ENCODE results near the gene ENDOD1.

The ENDOD1 gene

GRCh38 chr11:95145430-95146060 is 55.9 kb downstream of the ENDOD1 start:
- FAIRE-seq = no peak

- FAIRE-seq = no peak
These were observed 57.8 kb downstream of the ENDOD1 start for GRCh38 chr11:95147364-95147905.

- FAIRE-seq = no peak
These were observed 58.8 kb downstream of the ENDOD1 start for GRCh38 chr11:95148406-95148805.

GRCh38 chr11:95148938-95149337 is 59.3 kb downstream of the ENDOD1 start:
- FAIRE-seq = no peak

- no peak for FAIRE-seq
These were observed 60.2 kb downstream of the ENDOD1 start for GRCh38 chr11:95149651-95150364.

GRCh38 chr11:95150956-95151684 is 61.5 kb downstream of the ENDOD1 start:
- no peak for FAIRE-seq

DNA sequence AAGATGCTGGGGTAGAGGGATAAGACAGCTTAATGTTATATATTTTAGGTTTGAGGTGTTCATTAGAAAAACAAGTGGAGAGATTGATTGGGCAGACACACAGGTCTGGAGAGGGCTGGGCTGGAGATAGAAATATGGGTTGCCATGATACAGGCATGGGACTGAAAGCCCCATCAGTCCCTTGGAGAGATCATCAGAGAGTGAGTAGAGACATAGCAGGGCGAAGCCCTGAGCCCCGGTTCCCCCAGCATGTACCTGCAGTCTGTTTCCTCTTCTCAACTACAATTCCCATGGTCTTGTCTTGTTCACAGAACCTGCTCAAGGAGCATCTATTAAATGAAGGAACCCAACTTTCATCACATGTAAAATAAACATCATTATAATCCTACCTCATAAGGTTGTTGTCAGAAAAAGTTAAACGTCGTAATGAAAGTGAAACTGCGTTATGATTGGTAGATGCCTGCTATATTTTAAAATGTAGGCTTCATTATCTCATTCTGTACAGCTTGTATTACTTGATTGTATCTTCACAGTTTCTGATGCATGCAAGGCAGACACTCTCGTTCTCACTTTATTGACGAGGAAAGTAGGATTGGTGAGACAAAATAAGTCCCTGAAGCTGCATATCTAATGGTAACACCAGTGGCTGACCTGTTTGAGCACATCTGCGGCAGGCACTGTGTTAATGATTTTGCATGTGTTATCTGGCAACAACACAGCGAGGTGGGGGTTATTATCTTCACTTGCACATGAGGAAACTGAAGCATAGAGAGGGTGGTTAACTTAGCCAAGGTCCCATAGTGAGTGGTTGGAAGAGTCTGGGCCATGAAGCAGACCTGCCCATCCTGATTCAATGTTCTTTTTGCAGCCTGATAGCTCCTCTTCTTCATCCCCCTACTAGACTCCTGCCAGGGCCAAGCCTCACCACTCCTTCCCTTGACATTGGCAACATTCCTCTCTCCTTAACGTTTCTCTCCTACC is 63.5 kb downstream of the ENDOD1 start:
- FAIRE-seq = no peak

DNA sequence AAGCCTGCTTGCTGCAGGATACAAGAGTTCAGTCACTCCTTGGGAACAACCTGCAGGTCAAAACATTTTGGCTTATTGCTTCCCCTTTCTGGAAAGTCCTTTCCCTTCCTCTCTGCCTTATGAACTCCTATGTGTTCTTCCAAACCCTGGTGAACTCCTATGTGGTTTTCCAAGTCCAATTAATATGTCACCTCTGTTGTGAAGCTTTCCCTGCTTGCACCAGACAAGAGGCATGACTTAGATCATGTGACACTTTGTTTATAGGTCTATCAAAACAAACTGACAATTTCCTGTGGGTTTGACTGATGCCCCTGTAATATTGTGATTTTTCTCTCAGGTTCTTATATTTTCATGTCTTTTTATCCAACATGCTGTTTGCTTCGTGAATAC is 64.2 kb downstream of the ENDOD1 start:
- no peak for FAIRE-seq

GRCh38 chr11:95154514-95154913 is 64.9 kb downstream of the ENDOD1 start:
- no peak for FAIRE-seq

GRCh38 chr11:95155385-95155784 is 65.7 kb downstream of the ENDOD1 start:
- FAIRE-seq = no peak

- FAIRE-seq = no peak
These were observed 66.6 kb downstream of the ENDOD1 start for GRCh38 chr11:95156133-95156721.

- FAIRE-seq = no peak
These were observed 67.4 kb downstream of the ENDOD1 start for GRCh38 chr11:95156916-95157541.

DNA sequence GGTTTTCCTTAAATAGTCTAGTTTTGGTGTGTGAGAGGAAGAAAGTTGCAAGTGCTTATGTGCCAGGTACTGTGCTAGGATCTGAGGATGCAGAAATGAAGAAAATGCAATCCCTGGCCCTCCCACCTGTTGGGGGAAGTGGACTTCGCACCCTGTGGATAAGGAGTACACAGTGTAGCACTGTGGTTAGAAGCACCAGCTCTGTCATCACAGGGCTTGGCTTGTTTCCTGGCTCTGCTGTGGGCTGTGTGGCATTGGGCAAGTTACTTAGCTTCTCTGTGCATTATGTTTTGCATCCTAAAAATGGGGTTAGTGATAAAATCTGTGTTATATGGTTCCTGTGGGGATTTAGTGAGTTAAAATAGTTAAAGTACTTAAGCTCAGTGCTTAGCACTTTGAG is 68.2 kb downstream of the ENDOD1 start:
- FAIRE-seq = no peak

- no peak for FAIRE-seq
These were observed 71.6 kb downstream of the ENDOD1 start for GRCh38 chr11:95161248-95161647.

- FAIRE-seq = no peak
These were observed 73.5 kb downstream of the ENDOD1 start for GRCh38 chr11:95163106-95163505.

- no peak for FAIRE-seq
These were observed 76.0 kb downstream of the ENDOD1 start for GRCh38 chr11:95165638-95166037.

DNA sequence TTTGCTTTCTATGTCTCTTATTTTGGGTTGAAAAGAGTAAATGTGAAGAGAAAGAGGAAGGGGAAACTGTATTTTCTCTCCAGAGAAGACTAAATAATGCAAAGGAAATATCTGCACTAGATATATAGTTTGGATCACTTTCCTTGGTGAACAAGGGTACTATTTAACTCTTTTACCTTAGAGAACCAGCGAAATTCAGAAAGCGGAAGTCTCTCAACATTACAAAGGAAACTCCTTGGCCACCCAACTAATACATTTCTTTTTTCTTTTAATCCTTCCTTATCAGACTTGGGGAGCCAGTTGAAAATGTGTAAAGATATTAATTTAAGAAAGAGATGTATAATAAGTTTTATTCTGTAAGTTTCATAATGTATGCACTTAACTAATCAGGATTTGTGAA is 77.1 kb downstream of the ENDOD1 start:
- FAIRE-seq = no peak

- FAIRE-seq = no peak
These were observed 80.6 kb downstream of the ENDOD1 start for GRCh38 chr11:95170294-95170693.

GRCh38 chr11:95175818-95176380 is 86.3 kb downstream of the ENDOD1 start:
- no peak for FAIRE-seq

All from A204.1 (cell line).